ENCODE results near the gene ZNF205. TPM values are rescaled to one million over a fixed set of nuclear protein-coding genes. Genes with fewer than 3 reads are reported as not detected.
"Not testable (repeated sequence)": the region's sequence is repeated elsewhere in the genome, so short reads cannot be mapped to it uniquely, and the experiment has no call there.

The ZNF205 gene
- total RNA-seq, 1 donor from 2014 or later, result 25.1 TPM

- no peak for DNase-seq (ENCODE audit: low read depth)
- H3K36me3 ChIP-seq (ENCODE audit: control insufficient read depth, insufficient read depth, low read length), result peaks cover 2% of the 10 kb centered on the region
- TF ChIP-seq CTCF (IDR thresholded peaks at IDR 0.05; ENCODE audit: insufficient read depth, low read length, poor library complexity, severe bottlenecking), result no peak
- H3K27me3 ChIP-seq (ENCODE audit: control insufficient read depth, insufficient read depth, low read length), result no peaks in the 10 kb centered on the region
- no peak overlapping the region for H3K4me3 ChIP-seq (ENCODE audit: low read depth, low read length)
These were observed 26.5 kb downstream of the ZNF205 start for GRCh38 chr16:3138823-3139426.

- not testable (repeated sequence) for H3K36me3 ChIP-seq (ENCODE audit: control insufficient read depth, insufficient read depth, low read length); H3K27me3 ChIP-seq (ENCODE audit: control insufficient read depth, insufficient read depth, low read length); DNase-seq (ENCODE audit: low read depth); H3K4me3 ChIP-seq (ENCODE audit: low read depth, low read length)
These were observed 27.2 kb downstream of the ZNF205 start for GRCh38 chr16:3139561-3139960.

- no peak overlapping the region for H3K4me3 ChIP-seq (ENCODE audit: low read depth, low read length)
- TF ChIP-seq CTCF (IDR thresholded peaks at IDR 0.05; ENCODE audit: insufficient read depth, low read length, poor library complexity, severe bottlenecking), result no peak
- no peaks in the 10 kb centered on the region for H3K27me3 ChIP-seq (ENCODE audit: control insufficient read depth, insufficient read depth, low read length)
- no peak for DNase-seq (ENCODE audit: low read depth)
- H3K36me3 ChIP-seq (ENCODE audit: control insufficient read depth, insufficient read depth, low read length), result peaks cover 2% of the 10 kb centered on the region
These were observed 28.4 kb downstream of the ZNF205 start for GRCh38 chr16:3140603-3141427.

DNA sequence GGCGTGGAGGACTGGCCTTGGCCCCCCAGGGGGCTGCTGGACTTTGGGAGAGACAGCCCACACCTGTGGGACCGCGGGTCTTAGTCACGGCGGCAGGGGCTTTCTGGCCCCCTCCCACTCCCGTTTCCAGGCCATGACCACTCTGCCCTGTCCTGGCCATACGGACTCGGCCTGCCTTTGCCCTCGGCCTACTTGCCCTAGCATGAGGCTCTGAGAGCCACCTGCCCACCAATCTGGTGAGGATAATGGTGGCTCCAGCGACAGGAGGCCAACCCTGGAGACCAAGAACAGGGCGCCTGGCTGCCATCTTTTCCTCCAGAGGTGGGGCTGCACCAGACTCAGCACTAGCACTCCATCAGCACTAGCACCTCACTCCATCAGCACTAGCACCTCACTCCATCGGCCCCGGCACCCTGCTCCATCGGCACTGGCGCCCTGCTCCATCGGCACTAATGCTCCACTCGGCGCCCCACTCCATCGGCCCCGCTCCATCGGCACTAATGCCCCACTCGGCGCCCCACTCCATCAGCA, 29.5 kb downstream of the ZNF205 start:
- TF ChIP-seq CTCF (IDR thresholded peaks at IDR 0.05; ENCODE audit: insufficient read depth, low read length, poor library complexity, severe bottlenecking), result no peak
- Histone ChIP-seq H3K27me3 (ENCODE audit: control insufficient read depth, insufficient read depth, low read length) (no peaks in the 10 kb centered on the region), H3K4me3 (ENCODE audit: low read depth, low read length) (no peak overlapping the region)

DNA sequence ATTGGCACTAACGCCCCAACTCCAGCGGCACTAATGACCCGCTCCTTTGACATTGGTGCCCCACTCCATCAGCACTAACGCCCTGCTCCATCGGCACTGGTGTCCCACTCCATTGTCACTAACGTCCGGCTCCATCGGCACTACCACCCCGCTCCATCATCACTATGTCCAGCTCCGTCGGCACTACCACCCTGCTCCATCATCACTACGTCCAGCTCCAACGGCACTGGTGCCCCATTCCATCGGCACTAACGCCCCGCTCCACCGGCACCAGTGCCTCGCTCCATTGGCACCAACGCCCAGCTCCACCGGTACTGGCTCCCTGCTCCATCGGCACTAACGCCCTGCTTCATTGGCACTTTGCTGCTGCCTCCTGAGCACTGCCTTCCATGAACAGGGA, 29.9 kb downstream of the ZNF205 start:
- TF ChIP-seq CTCF (IDR thresholded peaks at IDR 0.05; ENCODE audit: insufficient read depth, low read length, poor library complexity, severe bottlenecking), result no peak
- H3K27me3 ChIP-seq (ENCODE audit: control insufficient read depth, insufficient read depth, low read length), result no peaks in the 10 kb centered on the region

More for the DNA sequence above, 29.5 kb downstream of the ZNF205 start:
- DNase-seq (ENCODE audit: low read depth), result no peak
- peaks cover 2% of the 10 kb centered on the region for H3K36me3 ChIP-seq (ENCODE audit: control insufficient read depth, insufficient read depth, low read length)

GRCh38 chr16:3142770-3143169, 30.4 kb downstream of the ZNF205 start:
- Histone ChIP-seq H3K27me3 (ENCODE audit: control insufficient read depth, insufficient read depth, low read length) (no peaks in the 10 kb centered on the region), H3K4me3 (ENCODE audit: low read depth, low read length) (no peak overlapping the region), H3K36me3 (ENCODE audit: control insufficient read depth, insufficient read depth, low read length) (peaks cover 2% of the 10 kb centered on the region)
- no peak for DNase-seq (ENCODE audit: low read depth)
- no peak for TF ChIP-seq CTCF (IDR thresholded peaks at IDR 0.05; ENCODE audit: insufficient read depth, low read length, poor library complexity, severe bottlenecking)

More for the DNA sequence above, 29.9 kb downstream of the ZNF205 start:
- H3K4me3 ChIP-seq (ENCODE audit: low read depth, low read length), result no peak overlapping the region
- peaks cover 2% of the 10 kb centered on the region for H3K36me3 ChIP-seq (ENCODE audit: control insufficient read depth, insufficient read depth, low read length)
- DNase-seq (ENCODE audit: low read depth), result no peak

Measured in kidney epithelial cell (primary cell).